Frontal cortex (tissue), 4 donors: ENCODE data around the gene IL4. TPM values are rescaled to one million over a fixed set of nuclear protein-coding genes. Genes with fewer than 3 reads are reported as not detected.

Experiments
- DNase-seq, 2 donors: peaks; one replicate each; pipeline ENCODE4 v3.0.0; 2012; ENCODE audit warnings: low spot score in 2 of 2
- FAIRE-seq: peaks from 2 replicates; lab custom pipeline; 2012; peaks lifted over from hg19 to GRCh38; lab: Jason Lieb, UNC
- total RNA-seq: library from RNA; depleted of rRNA; stranded (reverse); fragments of >200 nt; gene quantifications from one replicate; pipeline ENCODE4 v1.2.3, GENCODE V29; 2014
- donor health status: control.
- donor health status: control.
- donor health status: control.

IL4 gene
- total RNA-seq, 1 donor from 2014 or later = not detected

DNA sequence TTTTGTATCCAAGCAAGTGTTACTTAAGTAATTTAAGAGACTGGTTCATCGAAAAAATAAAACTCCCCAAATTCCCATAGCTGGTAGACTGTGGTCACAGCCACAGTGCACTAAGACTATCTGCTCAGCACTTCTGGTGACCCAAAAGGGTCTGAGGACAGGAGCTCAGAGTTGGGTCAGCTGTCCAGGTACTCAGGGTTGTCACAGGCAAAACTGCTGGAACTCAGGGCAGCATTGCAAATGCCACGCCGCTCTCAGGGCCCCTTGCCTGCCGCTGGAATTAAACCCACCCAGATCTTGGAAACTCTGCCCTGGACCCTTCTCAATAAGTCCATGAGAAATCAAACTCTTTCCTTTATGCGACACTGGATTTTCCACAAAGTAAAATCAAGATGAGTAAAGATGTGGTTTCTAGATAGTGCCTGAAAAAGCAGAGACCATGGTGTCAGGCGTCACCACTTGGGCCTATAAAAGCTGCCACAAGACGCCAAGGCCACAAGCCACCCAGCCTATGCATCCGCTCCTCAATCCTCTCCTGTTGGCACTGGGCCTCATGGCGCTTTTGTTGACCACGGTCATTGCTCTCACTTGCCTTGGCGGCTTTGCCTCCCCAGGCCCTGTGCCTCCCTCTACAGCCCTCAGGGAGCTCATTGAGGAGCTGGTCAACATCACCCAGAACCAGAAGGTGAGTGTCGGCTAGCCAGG lies 16.0 kb upstream of the IL4 start, which contains the start of gene IL13:
IL13 (plus strand) TSS at position 498 of the 705 bp plus-strand sequence; CDS start at position 512, 14 bp downstream.
- DNase-seq (no peak), FAIRE-seq (no peak)

GRCh38 chr5:132658381-132659302 lies 15.1 kb upstream of the IL4 start:
- FAIRE-seq (no peak), DNase-seq (no peak)

- FAIRE-seq (no peak), DNase-seq (no peak)
Observed at GRCh38 chr5:132659598-132660493, 13.9 kb upstream of the IL4 start.

GRCh38 chr5:132661231-132662003 lies 12.4 kb upstream of the IL4 start:
- FAIRE-seq (no peak), DNase-seq (no peak)

DNA sequence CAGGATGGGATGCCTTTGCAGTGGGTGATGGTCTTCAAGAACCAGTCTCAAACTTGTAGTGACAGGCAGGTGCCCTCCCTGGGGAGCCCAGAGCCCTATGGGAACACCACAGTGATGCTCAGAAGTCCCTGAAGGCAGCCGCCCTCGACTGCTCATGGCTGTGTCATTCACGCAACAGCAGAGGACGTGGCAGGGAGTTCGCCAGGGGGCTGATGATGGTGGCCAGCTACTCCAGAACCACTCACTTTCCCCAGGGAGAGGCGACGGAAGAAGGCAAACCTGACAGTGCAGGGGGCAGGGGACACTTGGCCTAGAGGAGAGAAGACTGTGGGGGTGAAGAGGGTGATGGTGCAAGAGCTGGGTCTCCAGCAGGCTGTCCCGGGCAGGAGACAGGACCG lies 11.8 kb upstream of the IL4 start:
- no peak for FAIRE-seq

GRCh38 chr5:132662925-132663770 lies 10.6 kb upstream of the IL4 start:
- DNase-seq (no peak), FAIRE-seq (no peak)

More for the DNA sequence above, 11.8 kb upstream of the IL4 start:
- no peak for DNase-seq

DNA sequence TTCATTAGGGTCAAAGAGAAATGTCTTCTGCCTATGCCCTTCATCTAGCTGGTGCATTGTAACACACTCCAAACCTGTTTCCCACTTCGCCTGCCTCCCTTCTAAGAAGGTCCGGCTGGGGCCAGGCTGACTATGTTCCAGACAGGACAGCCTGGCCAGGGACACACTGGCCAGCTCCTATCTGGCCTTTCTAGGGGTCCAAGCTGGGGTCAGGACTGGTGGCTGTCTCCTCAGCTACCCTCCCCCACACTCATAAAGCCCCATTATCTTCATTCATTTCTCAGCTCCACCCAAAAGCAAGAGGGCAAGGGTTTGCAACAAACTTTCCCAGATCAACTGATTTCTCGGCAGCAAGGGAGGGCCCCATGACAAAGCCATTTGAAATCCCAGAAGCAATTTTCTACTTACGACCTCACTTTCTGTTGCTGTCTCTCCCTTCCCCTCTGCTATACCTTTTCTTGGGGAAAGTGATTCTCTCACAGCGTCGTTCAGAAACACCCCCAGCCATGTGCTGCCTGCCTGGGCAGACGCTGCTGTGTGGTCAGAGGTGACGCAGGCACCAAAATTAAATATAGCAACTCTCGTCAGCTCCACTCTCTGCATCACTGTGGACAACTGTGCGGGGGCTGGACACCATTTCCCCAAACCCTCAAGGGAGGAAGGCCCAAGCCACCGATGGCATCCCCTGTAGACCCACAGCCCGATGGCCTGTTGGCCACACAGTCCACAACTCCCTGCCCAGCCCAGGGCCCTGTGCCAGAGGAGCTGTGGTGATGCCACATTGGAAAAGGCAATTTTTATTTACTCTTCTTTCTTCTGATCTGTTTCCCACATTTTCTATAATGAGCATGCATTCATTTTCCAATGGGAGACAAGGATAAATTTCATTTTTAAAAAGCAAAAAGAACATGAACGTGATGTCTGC lies 9.8 kb upstream of the IL4 start:
- DNase-seq (no peak), FAIRE-seq (no peak)

GRCh38 chr5:132664696-132665209 lies 9.0 kb upstream of the IL4 start:
- FAIRE-seq = no peak
- DNase-seq = no peak

- FAIRE-seq = no peak
- DNase-seq = no peak
Observed at GRCh38 chr5:132665574-132666080, 8.2 kb upstream of the IL4 start.

GRCh38 chr5:132666310-132667123 lies 7.3 kb upstream of the IL4 start:
- no peak for DNase-seq
- FAIRE-seq = no peak

- DNase-seq = no peak
- no peak for FAIRE-seq
Observed at GRCh38 chr5:132667309-132667708, 6.5 kb upstream of the IL4 start.

GRCh38 chr5:132667761-132668705 lies 5.8 kb upstream of the IL4 start:
- FAIRE-seq = no peak
- no peak for DNase-seq

DNA sequence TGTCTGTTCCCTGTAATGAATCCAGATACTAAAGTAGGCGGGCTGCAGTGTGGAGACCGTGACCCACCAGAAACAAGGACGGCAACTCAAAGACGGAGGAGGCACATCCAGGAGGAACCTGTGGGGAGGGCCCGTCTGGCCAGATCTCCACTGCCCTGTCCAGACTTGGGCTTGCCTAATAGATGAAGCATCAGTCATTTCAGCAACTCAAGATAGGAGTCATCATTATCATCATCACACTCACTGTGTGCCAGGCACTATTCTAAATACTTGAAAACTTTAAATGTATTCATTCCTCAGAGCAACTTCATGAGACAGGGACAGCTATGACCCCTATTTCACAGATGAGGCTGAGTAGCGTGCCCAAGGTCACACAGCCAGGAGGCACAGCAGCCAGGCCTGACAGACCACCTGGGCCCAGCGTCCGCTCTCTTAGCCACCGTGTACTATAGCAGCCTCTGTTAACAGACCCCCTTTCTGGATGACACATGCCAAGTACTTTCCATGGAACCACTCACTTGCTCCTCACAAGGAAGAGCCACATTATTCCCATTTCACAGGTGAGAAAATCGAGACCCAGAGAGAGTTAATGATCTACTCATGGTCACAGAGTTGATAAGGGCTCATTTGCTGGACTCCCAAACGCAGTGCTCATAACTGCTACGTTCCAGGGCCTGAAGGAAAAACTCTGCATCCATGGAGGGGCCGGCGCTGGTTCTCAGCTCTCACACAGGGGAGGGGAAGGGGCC lies 4.9 kb upstream of the IL4 start:
- FAIRE-seq (no peak), DNase-seq (no peak)

DNA sequence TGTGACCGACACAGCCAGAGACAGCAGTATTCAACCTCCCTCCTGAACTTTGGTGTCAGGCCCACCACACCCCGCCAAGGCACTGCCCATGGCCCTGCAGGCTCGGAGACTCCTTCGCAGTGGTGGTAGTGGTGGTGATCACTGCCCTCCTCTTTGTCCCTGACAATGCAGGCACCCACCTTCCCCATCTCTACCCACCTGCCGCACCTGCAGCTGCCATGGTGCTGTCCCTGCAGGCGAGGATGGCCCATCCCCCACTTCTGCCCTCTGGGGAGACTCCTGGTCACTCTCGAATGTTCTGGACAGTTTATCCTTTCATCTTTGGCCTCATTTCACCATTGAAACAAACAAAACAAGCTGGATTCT lies 4.4 kb upstream of the IL4 start:
- no peak for DNase-seq
- no peak for FAIRE-seq
